ENCODE measurements around the gene S100A12.

S100A12 gene

GRCh38 chr1:153390938-153391710 is 15.7 kb upstream of the S100A12 start, which contains the start of gene S100A8:
Gene S100A8, minus strand, starts transcription at chr1:153391073. Its CDS starts 538 bp downstream, at chr1:153390535.
- no peak for TF ChIP-seq POLR2A (IDR thresholded peaks at IDR 0.05; ENCODE audit: low read depth, low read length)
- no peak for FAIRE-seq
- no peak for DNase-seq (ENCODE audit: insufficient read length, low spot score)

GRCh38 chr1:153389973-153390879 is 14.8 kb upstream of the S100A12 start:
- no peak for TF ChIP-seq POLR2A (IDR thresholded peaks at IDR 0.05; ENCODE audit: low read depth, low read length)
- no peak for FAIRE-seq
- DNase-seq (ENCODE audit: insufficient read length, low spot score) = no peak

- DNase-seq (ENCODE audit: insufficient read length, low spot score) (no peak), FAIRE-seq (no peak)
- TF ChIP-seq POLR2A (IDR thresholded peaks at IDR 0.05; ENCODE audit: low read depth, low read length) = no peak
These were observed 14.0 kb upstream of the S100A12 start for GRCh38 chr1:153389401-153389800.

GRCh38 chr1:153387785-153388184 is 12.4 kb upstream of the S100A12 start:
- FAIRE-seq = no peak
- TF ChIP-seq POLR2A (IDR thresholded peaks at IDR 0.05; ENCODE audit: low read depth, low read length) = no peak
- no peak for DNase-seq (ENCODE audit: insufficient read length, low spot score)

- FAIRE-seq = no peak
- no peak for DNase-seq (ENCODE audit: insufficient read length, low spot score)
- no peak for TF ChIP-seq POLR2A (IDR thresholded peaks at IDR 0.05; ENCODE audit: low read depth, low read length)
These were observed 11.6 kb upstream of the S100A12 start for GRCh38 chr1:153387001-153387400.

DNA sequence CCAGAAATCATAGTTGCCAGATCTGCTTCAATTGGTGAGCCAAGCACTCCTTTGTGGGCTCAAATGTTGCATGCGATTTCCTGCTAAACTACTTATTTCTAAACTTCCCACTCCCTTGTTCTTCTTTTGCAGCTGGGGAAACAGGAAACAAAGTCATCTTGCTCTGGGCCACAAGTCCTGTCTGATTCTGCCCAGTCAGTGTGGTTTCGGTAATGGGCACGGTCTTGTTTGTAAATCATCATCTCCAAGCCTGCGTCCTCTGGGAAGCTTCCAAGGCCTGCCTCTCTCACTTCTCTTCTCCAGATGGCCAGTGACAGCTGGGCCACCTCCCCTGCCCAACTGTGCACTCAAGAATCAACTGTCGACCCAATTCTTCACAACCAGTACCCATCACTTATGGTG is 11.1 kb upstream of the S100A12 start:
- TF ChIP-seq POLR2A (IDR thresholded peaks at IDR 0.05; ENCODE audit: low read depth, low read length) = no peak
- no peak for DNase-seq (ENCODE audit: insufficient read length, low spot score)
- FAIRE-seq = no peak

- no peak for TF ChIP-seq POLR2A (IDR thresholded peaks at IDR 0.05; ENCODE audit: low read depth, low read length)
- no peak for DNase-seq (ENCODE audit: insufficient read length, low spot score)
- FAIRE-seq = no peak
These were observed 9.6 kb upstream of the S100A12 start for GRCh38 chr1:153384958-153385580.

- no peak for TF ChIP-seq POLR2A (IDR thresholded peaks at IDR 0.05; ENCODE audit: low read depth, low read length)
- FAIRE-seq (no peak), DNase-seq (ENCODE audit: insufficient read length, low spot score) (no peak)
These were observed 5.3 kb upstream of the S100A12 start for GRCh38 chr1:153380711-153381110.

GRCh38 chr1:153379591-153379990 is 4.2 kb upstream of the S100A12 start:
- TF ChIP-seq POLR2A (IDR thresholded peaks at IDR 0.05; ENCODE audit: low read depth, low read length) = no peak
- FAIRE-seq (no peak), DNase-seq (ENCODE audit: insufficient read length, low spot score) (no peak)

DNA sequence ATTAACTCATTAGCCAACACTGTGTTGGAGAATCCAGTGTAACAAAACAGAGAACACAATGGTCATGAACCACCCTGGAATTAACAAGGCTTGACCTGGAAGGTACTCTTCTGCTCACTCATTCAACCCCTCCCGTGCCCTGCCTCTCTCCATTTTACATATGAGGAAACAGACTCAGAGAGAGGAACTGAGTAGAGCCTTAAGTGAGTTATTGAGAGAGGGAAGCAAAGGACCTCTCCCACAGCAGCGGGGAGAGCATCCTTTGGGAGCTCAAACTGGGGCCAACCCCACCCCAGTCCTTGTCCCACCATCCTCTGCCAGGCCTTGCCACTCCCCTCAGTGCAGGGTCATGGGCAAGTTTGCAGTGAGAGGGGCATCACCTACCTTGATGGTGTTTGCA is 1.4 kb downstream of the S100A12 start:
- FAIRE-seq = no peak
- TF ChIP-seq POLR2A (IDR thresholded peaks at IDR 0.05; ENCODE audit: low read depth, low read length) = no peak
- DNase-seq (ENCODE audit: insufficient read length, low spot score) = no peak

DNA sequence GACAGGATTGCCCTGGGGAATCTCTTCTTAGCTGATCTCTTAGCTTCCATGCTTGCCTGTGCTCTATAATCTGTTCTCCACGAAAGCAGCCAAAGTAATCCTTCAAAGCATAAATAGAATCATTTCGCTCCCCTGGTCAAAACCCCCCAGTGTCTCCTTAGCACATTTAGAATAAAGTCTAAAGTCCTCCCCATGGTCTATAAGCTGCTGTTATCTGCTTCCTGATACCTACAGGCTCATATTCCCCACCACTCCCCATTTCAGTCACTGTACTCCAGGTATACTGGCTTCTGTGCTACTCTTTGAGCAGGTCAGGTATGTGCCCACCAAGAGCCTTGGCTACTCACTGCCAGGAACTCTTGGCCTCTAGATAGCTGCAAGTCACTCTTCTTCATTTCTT is 2.9 kb downstream of the S100A12 start:
- DNase-seq (ENCODE audit: insufficient read length, low spot score) = no peak
- FAIRE-seq = no peak
- no peak for TF ChIP-seq POLR2A (IDR thresholded peaks at IDR 0.05; ENCODE audit: low read depth, low read length)

- no peak for DNase-seq (ENCODE audit: insufficient read length, low spot score)
- TF ChIP-seq POLR2A (IDR thresholded peaks at IDR 0.05; ENCODE audit: low read depth, low read length) = no peak
- FAIRE-seq = no peak
These were observed 4.2 kb downstream of the S100A12 start for GRCh38 chr1:153371231-153371630.

GRCh38 chr1:153370146-153370545 is 5.3 kb downstream of the S100A12 start:
- DNase-seq (ENCODE audit: insufficient read length, low spot score) (no peak), FAIRE-seq (no peak)
- no peak for TF ChIP-seq POLR2A (IDR thresholded peaks at IDR 0.05; ENCODE audit: low read depth, low read length)

GRCh38 chr1:153368495-153368894 is 6.9 kb downstream of the S100A12 start:
- DNase-seq (ENCODE audit: insufficient read length, low spot score) (no peak), FAIRE-seq (no peak)
- no peak for TF ChIP-seq POLR2A (IDR thresholded peaks at IDR 0.05; ENCODE audit: low read depth, low read length)
